GM04503 (cell line): ENCODE measurements around the gene CBLIF.
"Not testable (repeated sequence)": the region's sequence is repeated elsewhere in the genome, so short reads cannot be mapped to it uniquely, and the experiment has no call there.

ENCODE experiments used
- DNase-seq: peaks from one replicate; pipeline ENCODE4 v3.0.0-alpha.2; 2012; ENCODE audit warnings: low read depth

CBLIF gene

GRCh38 chr11:59794417-59794816 lies 50.9 kb downstream of the CBLIF start:
- no peak for DNase-seq

GRCh38 chr11:59792507-59792906 lies 52.8 kb downstream of the CBLIF start:
- no peak for DNase-seq

- no peak for DNase-seq
Measured at GRCh38 chr11:59791639-59792038, 53.7 kb downstream of the CBLIF start.

GRCh38 chr11:59787816-59788215 lies 57.5 kb downstream of the CBLIF start:
- DNase-seq = peak; percentile 49

- DNase-seq = no peak
Measured at GRCh38 chr11:59787255-59787588, 58.1 kb downstream of the CBLIF start.

- DNase-seq = no peak
Measured at GRCh38 chr11:59785818-59786217, 59.5 kb downstream of the CBLIF start.

- DNase-seq = not testable (repeated sequence)
Measured at GRCh38 chr11:59784441-59784840, 60.9 kb downstream of the CBLIF start.

GRCh38 chr11:59783632-59784090 lies 61.6 kb downstream of the CBLIF start:
- no peak for DNase-seq

GRCh38 chr11:59782080-59782479 lies 63.2 kb downstream of the CBLIF start:
- no peak for DNase-seq

- no peak for DNase-seq
Measured at GRCh38 chr11:59779487-59779886, 65.8 kb downstream of the CBLIF start.
